HCT116 (cell line): ENCODE data around the gene GRM8. TPM values are rescaled to one million over a fixed set of nuclear protein-coding genes. Genes with fewer than 3 reads are reported as not detected.
"Not testable (repeated sequence)": the region's sequence is repeated elsewhere in the genome, so short reads cannot be mapped to it uniquely, and the experiment has no call there.

ENCODE experiments used
- ATAC-seq: fragments of 200-7000 bp; cut with Tn5 transposase; 2 replicates; pipeline ENCODE4 v1.9.1; 2020; ENCODE audit warnings: mild to moderate bottlenecking, moderate library complexity
- BruUV-seq: library from RNA; stranded (reverse); fragments of 400-500 nt; replicated peaks from 2 replicates; lab custom pipeline; 2021; lab: Mats Ljungman, UMichigan
- CTCF ChIA-PET: fragments of 300-600 bp; sonication (Branson Sonifier 250); formaldehyde crosslinking; loops from one replicate; lab custom pipeline; 2021; ENCODE audit warnings: antibody characterized with exemption; lab: Charles Lee
- POLR2A ChIA-PET: fragments of 300-600, 350-600 bp; sonication (Branson Sonifier 250); formaldehyde crosslinking; loops from one replicate; lab custom pipeline; 2021; ENCODE audit warnings: antibody characterized with exemption; lab: Charles Lee
- RAD21 ChIA-PET, 2 experiments: fragments of 300-600 bp; sonication (Branson Sonifier 250); formaldehyde crosslinking; loops; one replicate each; lab custom pipeline; 2023; ENCODE audit warnings: low total read pairs in 2 of 2; ENCODE audit not compliant: uncharacterized antibody in 2 of 2, unreplicated experiment in 2 of 2, low non-redundant PET in 1 of 2; lab: Charles Lee
- DNase-seq: peaks from one replicate; pipeline ENCODE4 v3.0.0-alpha.2; 2010; ENCODE audit warnings: low read depth, low spot score
- H2AFZ ChIP-seq: fragments of 200-600 bp; shearing (Covaris generic), sonication (generic); 2 replicates; pipeline ENCODE4 v1.6.1; 2017; ENCODE audit warnings: low read depth, mixed run types, mixed read lengths, antibody characterized with exemption, low read length; ENCODE audit not compliant: poor library complexity, severe bottlenecking
- H3K27ac ChIP-seq: 2 replicates; pipeline ENCODE4 v1.5.1; 2012; ENCODE audit warnings: low read depth, low read length
- H3K27me3 ChIP-seq: fragments of 200-600 bp; sonication (generic); 2 replicates; pipeline ENCODE4 v1.6.1; 2016; ENCODE audit warnings: mixed run types, low read length, mixed read lengths; ENCODE audit not compliant: insufficient read depth
- H3K36me3 ChIP-seq, 2 experiments: fragments of 200-500 bp in 1 of 2; fragments of 200-600 bp in 1 of 2; sonication (Bioruptor generic) in 1 of 2; sonication (generic) in 1 of 2; 2 replicates each; pipeline versions ENCODE4 v1.5.1 to v1.6.1; 2014 to 2016; ENCODE audit warnings: low read length in 2 of 2, inconsistent platforms in 1 of 2, mixed read lengths in 1 of 2, mixed run types in 1 of 2; ENCODE audit not compliant: insufficient read depth in 2 of 2, control insufficient read depth in 1 of 2
- H3K4me1 ChIP-seq, 2 experiments: fragments of 200-600 bp in 1 of 2; sonication (generic) in 1 of 2; 2 replicates each; pipeline versions ENCODE4 v1.5.1 to v1.6.1; 2012 to 2017; ENCODE audit warnings: low read length in 2 of 2, inconsistent platforms in 1 of 2, mild to moderate bottlenecking in 1 of 2, mixed read lengths in 1 of 2, mixed run types in 1 of 2, moderate library complexity in 1 of 2; ENCODE audit not compliant: insufficient read depth in 2 of 2, control insufficient read depth in 1 of 2
- H3K4me2 ChIP-seq: fragments of 200-600 bp; sonication (generic); 2 replicates; pipeline ENCODE4 v1.6.1; 2017; ENCODE audit warnings: mixed run types, low read length, mixed read lengths
- H3K4me3 ChIP-seq, 2 experiments: fragments of 200-600 bp in 1 of 2; sonication (generic) in 1 of 2; replicated peaks in 1 of 2; 2 replicates each; pipeline ENCODE4 v1.5.1; 2011 to 2016; ENCODE audit warnings: low read length in 2 of 2, control low read depth in 1 of 2, low read depth in 1 of 2, mild to moderate bottlenecking in 1 of 2, mixed read lengths in 1 of 2, mixed run types in 1 of 2
- H3K79me2 ChIP-seq: fragments of 200-600 bp; sonication (generic); 2 replicates; pipeline ENCODE4 v1.6.1; 2017; ENCODE audit warnings: mild to moderate bottlenecking, mixed run types, low read length, moderate library complexity, mixed read lengths; ENCODE audit not compliant: insufficient read depth
- H3K9ac ChIP-seq: fragments of 200-600 bp; sonication (generic); 2 replicates; pipeline ENCODE4 v1.6.1; 2016; ENCODE audit warnings: low read length, mixed read lengths
- H3K9me2 ChIP-seq: fragments of 200-600 bp; sonication (generic), shearing (Covaris generic); 2 replicates; pipeline ENCODE4 v1.6.1; 2017; ENCODE audit warnings: mixed run types, mild to moderate bottlenecking, moderate library complexity; ENCODE audit not compliant: insufficient read depth
- H3K9me3 ChIP-seq, 2 experiments: fragments of 200-500 bp in 1 of 2; fragments of 200-600 bp in 1 of 2; sonication (Bioruptor generic) in 1 of 2; sonication (generic) in 1 of 2; 2 replicates each; pipeline ENCODE4 v1.6.1; 2014 to 2017; ENCODE audit warnings: low read length in 2 of 2, mixed read lengths in 2 of 2, inconsistent platforms in 1 of 2, low read depth in 1 of 2, mild to moderate bottlenecking in 1 of 2, mixed run types in 1 of 2, moderate library complexity in 1 of 2; ENCODE audit not compliant: control insufficient read depth in 1 of 2, insufficient read depth in 1 of 2
- H4K20me1 ChIP-seq: fragments of 200-600 bp; sonication (generic), shearing (Covaris generic); 2 replicates; pipeline ENCODE4 v1.6.1; 2017; ENCODE audit warnings: mixed run types, mild to moderate bottlenecking, moderate library complexity; ENCODE audit not compliant: insufficient read depth
- RAD21 ChIP-seq: IDR thresholded peaks from 2 replicates; pipeline ENCODE4 v1.6.1; 2012; ENCODE audit warnings: low read depth, mild to moderate bottlenecking
- intact Hi-C: fragments of 100-400 bp; cut with micrococcal nuclease; formaldehyde crosslinking; loops from 2 replicates; pipeline ENCODE4 v1.10.0; 2022
- total RNA-seq: library from RNA; stranded (reverse); gene quantifications from one replicate; pipeline ENCODE4 v1.2.1, GENCODE V29; 2021; ENCODE audit not compliant: unreplicated experiment

Gene GRM8
- total RNA-seq, 1 experiment from 2014 or later = 0.05 TPM

- H3K79me2 ChIP-seq, H3K36me3 ChIP-seq, ATAC-seq, H3K9ac ChIP-seq, CTCF ChIA-PET, DNase-seq, intact Hi-C loops, BruUV-seq, H2AFZ ChIP-seq, H3K4me1 ChIP-seq, H3K9me2 ChIP-seq, H4K20me1 ChIP-seq, H3K4me2 ChIP-seq, H3K9me3 ChIP-seq, RAD21 ChIA-PET, H3K27ac ChIP-seq, H3K27me3 ChIP-seq, POLR2A ChIA-PET, H3K4me3 ChIP-seq: not testable (repeated sequence)
Observed at GRCh38 chr7:126887560-126887959, 365.2 kb downstream of the GRM8 start.

GRCh38 chr7:126882730-126883129, 370.0 kb downstream of the GRM8 start:
- DNase-seq, H3K9ac ChIP-seq, H3K79me2 ChIP-seq, H3K4me1 ChIP-seq, BruUV-seq, H3K9me2 ChIP-seq, H4K20me1 ChIP-seq, H3K36me3 ChIP-seq, H3K4me3 ChIP-seq, H3K27me3 ChIP-seq, H3K9me3 ChIP-seq, POLR2A ChIA-PET, H2AFZ ChIP-seq, RAD21 ChIA-PET, H3K4me2 ChIP-seq, CTCF ChIA-PET, intact Hi-C loops, H3K27ac ChIP-seq: not testable (repeated sequence)
- ATAC-seq = peak; percentile 40; the same call in 1 of the 2 replicates

DNA sequence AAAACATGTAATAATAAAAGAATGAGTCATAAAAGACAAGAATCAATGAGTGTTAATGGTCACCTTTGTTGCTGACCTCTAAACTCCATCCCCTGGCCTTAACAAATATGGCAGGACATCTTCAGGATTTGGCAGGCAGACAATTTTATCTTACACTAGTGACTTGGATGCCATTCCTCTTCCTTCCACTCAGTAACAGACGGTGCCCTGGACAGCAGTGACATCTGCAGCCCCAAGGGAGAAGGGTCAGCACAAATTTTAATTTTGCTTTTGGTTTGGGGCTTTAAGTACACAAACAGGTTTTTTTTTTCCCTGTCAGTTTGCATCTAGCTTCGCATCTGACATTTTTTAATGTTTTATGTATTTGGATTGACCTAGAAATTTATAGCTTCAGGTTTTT, 370.8 kb downstream of the GRM8 start:
- CTCF ChIA-PET, H3K9me3 ChIP-seq, H3K9me2 ChIP-seq, H3K79me2 ChIP-seq, H4K20me1 ChIP-seq, H3K27me3 ChIP-seq, BruUV-seq, RAD21 ChIA-PET, ATAC-seq, H3K4me2 ChIP-seq, H3K27ac ChIP-seq, POLR2A ChIA-PET, H2AFZ ChIP-seq, intact Hi-C loops, H3K4me1 ChIP-seq, DNase-seq, H3K36me3 ChIP-seq, H3K4me3 ChIP-seq, H3K9ac ChIP-seq: not testable (repeated sequence)
- TF ChIP-seq RAD21 = peak; percentile 17; the same call in 1 of the 2 replicates
